NOMO-1 treated with DMSO at 0.1 percent for 48 hours (cell line): ENCODE measurements around the gene ATRAID.
A peak's percentile ranks its signal among the peaks of the same experiment; 100 is the strongest.
"Not testable (repeated sequence)": the region's sequence is repeated elsewhere in the genome, so short reads cannot be mapped to it uniquely, and the experiment has no call there.

ENCODE experiments used
- DNase-seq: peaks from one replicate; lab custom pipeline; 2025; ENCODE audit not compliant: unreplicated experiment; lab: John Stamatoyannopoulos, UW

The ATRAID gene, protein sequence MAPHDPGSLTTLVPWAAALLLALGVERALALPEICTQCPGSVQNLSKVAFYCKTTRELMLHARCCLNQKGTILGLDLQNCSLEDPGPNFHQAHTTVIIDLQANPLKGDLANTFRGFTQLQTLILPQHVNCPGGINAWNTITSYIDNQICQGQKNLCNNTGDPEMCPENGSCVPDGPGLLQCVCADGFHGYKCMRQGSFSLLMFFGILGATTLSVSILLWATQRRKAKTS

GRCh38 chr2:27211943-27212625 is at the start of gene ATRAID, which contains the start of gene SLC5A6:
Gene ATRAID, plus strand, starts transcription at chr2:27212041. Its CDS starts 328 bp downstream, at chr2:27212369.
Gene SLC5A6, minus strand, starts transcription at chr2:27212268. Its CDS starts 4,618 bp downstream, at chr2:27207650.
- peak; percentile 84 for DNase-seq

GRCh38 chr2:27162151-27163121 is 49.4 kb upstream of the ATRAID start:
- DNase-seq, result no peak

DNA sequence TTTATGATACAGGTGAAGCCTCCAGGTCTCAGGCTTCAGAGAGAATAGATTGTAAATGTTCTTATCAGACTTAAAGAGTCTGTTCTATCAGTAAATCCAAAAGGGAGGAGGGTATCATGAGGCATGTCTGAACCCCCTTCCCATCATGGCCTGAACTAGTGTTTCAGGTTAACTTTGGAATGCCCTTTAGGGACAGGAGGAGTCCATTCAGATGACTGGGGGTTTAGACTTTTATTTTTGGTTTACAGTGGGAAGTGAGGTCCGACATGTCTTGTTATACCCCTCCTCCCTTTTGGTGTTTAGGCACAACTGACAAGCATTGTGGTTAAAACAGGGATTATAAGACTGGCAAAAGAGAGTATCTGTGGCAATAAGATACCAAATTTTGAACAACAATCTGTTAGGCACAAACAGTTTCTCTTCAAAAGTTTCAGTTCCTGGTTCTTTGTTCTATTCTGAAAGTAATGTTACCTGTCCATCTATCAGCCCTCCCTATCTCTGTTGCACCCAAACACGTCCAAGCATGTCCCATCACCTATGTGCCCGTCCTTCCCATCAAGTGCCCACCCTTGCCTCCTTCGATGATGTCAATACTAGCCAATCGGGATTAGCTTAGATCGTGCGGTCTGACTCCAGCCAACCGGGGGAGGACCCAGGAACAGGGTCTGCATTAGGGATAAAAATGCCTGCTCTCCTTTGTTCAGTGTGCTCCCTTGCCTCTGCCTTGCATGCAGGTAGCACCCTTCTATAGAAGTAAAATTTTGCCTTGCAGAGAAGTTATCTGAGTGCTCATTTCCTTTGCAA is 46.7 kb upstream of the ATRAID start:
- no peak for DNase-seq

GRCh38 chr2:27170581-27171337 is 41.1 kb upstream of the ATRAID start:
- DNase-seq, result no peak

- DNase-seq, result no peak
Measured at GRCh38 chr2:27171351-27171848, 40.4 kb upstream of the ATRAID start.

- no peak for DNase-seq
Measured at GRCh38 chr2:27174638-27175037, 37.2 kb upstream of the ATRAID start.

- no peak for DNase-seq
Measured at GRCh38 chr2:27175330-27175729, 36.5 kb upstream of the ATRAID start.

DNA sequence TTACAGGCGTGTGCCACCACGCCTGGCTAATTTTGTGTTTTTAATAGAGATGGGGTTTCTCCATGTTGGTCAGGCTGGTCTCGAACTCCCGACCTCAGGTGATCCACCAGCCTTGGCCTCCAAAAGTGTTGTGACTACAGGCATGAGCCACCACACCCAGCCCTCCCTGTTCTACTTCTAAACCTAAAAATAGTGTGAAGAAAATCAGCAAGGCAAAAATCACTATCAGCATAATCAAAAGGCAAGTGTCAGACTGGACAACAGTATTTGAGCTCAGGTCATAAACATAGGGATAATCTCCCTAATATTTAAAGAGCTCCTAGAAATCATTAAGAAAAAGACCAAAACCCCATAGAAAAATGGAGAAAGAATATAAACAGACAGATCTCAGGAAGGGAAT is 36.1 kb upstream of the ATRAID start:
- DNase-seq, result not testable (repeated sequence)

DNA sequence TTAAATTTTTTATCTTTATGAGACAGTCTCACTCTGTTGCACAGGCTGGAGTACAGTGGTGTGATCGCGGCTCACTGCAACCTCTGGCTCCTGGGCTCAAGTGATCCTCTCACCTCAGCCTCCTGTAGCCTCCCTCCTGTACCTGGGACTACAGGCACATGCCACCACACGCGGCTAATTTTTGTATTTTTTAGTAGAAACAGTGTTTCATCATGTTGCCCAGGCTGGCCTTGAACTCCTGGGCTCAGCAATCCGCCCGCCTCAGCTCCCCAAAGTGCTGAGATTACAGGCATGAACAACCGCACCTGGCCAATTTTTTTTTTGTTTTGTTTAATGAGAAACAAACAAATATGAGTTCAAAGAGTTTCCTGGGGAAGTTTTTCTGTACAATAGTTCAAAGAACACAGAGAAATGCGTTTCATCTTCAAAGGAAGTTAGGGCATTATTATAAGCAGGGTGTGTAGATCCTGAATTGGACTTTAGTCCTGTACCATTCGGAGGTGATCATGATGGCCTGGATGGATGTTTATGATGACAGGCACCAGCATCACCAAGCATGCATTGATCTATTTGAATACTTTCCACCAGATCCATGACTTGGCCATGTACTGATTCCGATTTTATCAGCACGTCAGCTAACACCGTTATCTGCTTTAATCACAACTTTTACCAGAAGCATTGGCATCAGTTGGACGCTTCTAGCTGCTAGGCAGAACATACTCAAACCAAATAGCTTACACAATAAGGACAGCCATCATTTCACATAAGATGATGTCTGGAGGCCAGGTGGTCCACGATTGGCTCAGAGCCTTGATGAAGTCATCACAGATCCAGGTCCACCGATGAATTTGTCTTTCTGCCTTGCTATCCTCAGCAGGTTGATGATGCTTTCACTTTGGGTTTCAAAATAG is 34.1 kb upstream of the ATRAID start:
- DNase-seq, result no peak

GRCh38 chr2:27178469-27178868 is 33.4 kb upstream of the ATRAID start:
- no peak for DNase-seq

DNA sequence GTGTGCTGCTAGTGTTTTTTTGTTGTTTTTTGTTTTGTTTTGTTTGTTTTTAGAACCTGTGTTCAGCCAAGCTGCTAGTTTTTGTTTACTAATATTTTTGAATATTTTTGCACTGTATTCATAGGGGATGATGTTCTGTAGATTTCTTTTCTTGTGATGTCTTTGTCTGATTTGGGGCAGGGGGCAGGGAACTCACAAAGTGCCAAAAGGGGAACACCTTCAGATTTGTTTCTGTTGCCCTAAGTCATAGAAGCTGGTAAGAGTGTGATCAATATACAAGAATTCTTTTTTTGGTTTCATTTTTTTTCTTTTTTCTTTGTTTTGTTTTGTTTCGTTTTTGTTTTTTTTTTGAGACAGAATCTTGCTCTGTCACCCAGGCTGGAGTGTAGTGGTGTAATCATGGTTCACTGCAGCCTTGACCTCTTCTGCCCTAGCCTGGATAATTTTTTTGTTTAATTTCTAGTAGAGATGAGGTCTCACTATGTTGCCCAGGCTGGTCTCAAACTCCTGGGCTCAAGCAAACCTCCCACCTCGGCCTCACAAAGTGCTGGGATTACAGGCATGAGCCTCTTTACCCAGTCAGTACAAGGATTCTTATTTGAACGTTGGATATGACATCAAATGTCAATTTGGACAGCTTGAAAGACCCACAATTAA is 32.4 kb upstream of the ATRAID start:
- DNase-seq, result no peak

- no peak for DNase-seq
Measured at GRCh38 chr2:27182346-27182745, 29.5 kb upstream of the ATRAID start.

DNA sequence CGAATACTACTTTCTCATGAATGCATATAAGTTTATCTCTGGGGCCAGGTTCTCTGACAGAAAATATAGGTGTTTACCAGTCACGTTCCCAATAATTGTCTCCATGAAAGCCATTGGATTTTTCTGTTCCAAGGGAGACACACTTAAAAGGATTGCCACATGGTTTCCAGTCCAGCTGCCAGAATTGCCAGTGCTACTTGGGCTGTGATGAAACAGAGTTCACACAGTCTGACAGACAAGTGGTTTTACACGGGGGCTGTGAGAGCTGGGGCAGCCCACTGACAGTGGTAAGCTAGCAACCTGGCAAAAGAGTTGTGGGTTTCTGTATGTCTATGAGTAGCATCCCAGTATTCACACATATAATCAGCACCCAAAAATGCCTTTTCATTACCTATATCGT is 27.7 kb upstream of the ATRAID start:
- no peak for DNase-seq

- peak; percentile 80 for DNase-seq
Measured at GRCh38 chr2:27185331-27186026, 26.4 kb upstream of the ATRAID start.

DNA sequence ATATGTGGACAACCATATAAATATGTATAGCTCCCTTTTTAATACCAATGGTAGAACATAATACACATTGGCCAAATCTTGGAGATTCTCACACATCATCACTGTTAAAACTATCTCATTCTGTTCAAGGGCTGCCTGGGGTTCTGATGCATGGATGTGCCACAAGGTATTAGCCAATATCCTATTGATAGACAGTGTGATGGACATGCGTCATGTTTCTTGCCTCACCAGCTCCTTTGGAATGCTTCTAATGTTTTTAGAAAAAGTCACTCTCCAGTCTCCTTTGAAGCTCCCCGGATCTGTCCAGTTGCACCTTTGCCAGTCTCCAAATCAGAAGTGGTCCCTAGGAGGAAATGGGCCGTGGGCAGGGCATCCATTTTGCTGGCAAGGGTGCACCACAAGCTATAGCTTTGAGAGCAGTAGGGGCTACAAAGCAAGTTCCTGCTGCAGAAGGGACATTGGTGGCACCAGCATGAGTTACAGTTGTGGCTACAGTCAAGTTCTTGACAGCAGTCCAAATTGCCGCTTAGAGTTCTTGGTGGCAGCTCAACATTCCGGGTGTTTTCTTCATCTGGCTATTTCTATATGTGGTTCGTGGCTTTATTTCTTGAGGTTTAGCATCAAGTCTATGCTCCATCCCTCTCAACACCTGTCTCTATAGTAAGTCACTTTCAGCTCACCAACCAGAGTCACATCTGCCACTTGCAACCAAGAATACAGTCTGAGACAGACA is 25.1 kb upstream of the ATRAID start:
- DNase-seq, result no peak

DNA sequence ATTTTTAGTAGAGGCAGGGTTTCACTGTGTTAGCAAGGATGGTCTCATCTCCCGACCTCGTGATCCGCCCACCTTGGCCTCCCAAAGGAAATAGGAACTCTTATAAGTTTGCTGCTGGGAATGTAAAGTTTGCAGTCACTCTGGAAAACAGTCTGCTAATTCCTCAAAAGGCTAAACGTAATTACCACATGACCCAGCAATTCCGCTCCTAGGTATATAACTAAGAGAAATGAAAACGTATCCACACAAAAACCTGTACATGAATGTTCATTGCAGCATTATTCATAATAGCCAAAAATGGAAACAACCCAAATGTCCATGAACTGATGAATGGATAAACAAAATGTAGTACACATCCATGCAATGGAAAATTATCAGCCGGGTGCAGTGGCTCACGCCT is 21.9 kb upstream of the ATRAID start:
- no peak for DNase-seq
